HEK293 (cell line): ENCODE results near the gene PHLDB2.

Experiments
- CTCF ChIA-PET: fragments of 350-600 bp; formaldehyde crosslinking; extraction: SDS; loops from one replicate; lab custom pipeline; 2021; ENCODE audit warnings: antibody characterized with exemption; lab: Yijun Ruan, JAX
- POLR2A ChIA-PET: fragments of 300-600 bp; formaldehyde crosslinking; extraction: SDS; loops from one replicate; lab custom pipeline; 2020; ENCODE audit warnings: antibody characterized with exemption, inconsistent platforms; lab: Yijun Ruan, JAX
- H3K27ac ChIP-seq: fragments of 200-500 bp; sonication (Bioruptor generic); 2 replicates; pipeline ENCODE4 v1.5.1; 2014; ENCODE audit warnings: low read depth, low read length, control low read depth, inconsistent platforms; ENCODE audit errors: extremely low read depth
- H3K36me3 ChIP-seq, 2 experiments: fragments of 200-500 bp in 1 of 2; sonication (Bioruptor generic) in 1 of 2; 1 replicate in 1 of 2; 2 replicates in 1 of 2; pipeline ENCODE4 v1.5.1; 2014 to 2017; ENCODE audit warnings: inconsistent platforms in 2 of 2, low read length in 2 of 2; ENCODE audit not compliant: control insufficient read depth in 2 of 2, insufficient read depth in 1 of 2
- H3K4me1 ChIP-seq: fragments of 200-500 bp; sonication (Bioruptor generic); 2 replicates; pipeline ENCODE4 v1.5.1; 2014; ENCODE audit warnings: mild to moderate bottlenecking, low read length, inconsistent platforms; ENCODE audit not compliant: control insufficient read depth, insufficient read depth
- H3K4me3 ChIP-seq: 2 replicates; pipeline ENCODE4 v1.5.1; 2011; ENCODE audit warnings: low read depth, mild to moderate bottlenecking, control low read depth, low read length, moderate library complexity
- H3K9me3 ChIP-seq: fragments of 200-500 bp; sonication (Bioruptor generic); 2 replicates; pipeline ENCODE4 v1.5.1; 2014; ENCODE audit warnings: low read depth, low read length, inconsistent platforms; ENCODE audit not compliant: control insufficient read depth, insufficient read depth
- EGR2 ChIP-seq: fragments of 450-650 bp; formaldehyde crosslinking; IDR thresholded peaks from 2 replicates; pipeline ENCODE4 v1.5.1; 2016; ENCODE audit warnings: low read depth, missing biosample characterization, missing genetic modification characterization
- KLF7 ChIP-seq: fragments of 450-650 bp; formaldehyde crosslinking; IDR thresholded peaks from 2 replicates; pipeline ENCODE4 v1.5.1; 2016; ENCODE audit warnings: missing biosample characterization, missing genetic modification characterization, borderline replicate concordance
- KLF9 ChIP-seq: fragments of 450-650 bp; formaldehyde crosslinking; IDR thresholded peaks from 2 replicates; pipeline ENCODE4 v1.5.1; 2016; ENCODE audit warnings: missing biosample characterization, missing genetic modification characterization, low read depth
- TCF7L2 ChIP-seq: IDR thresholded peaks from 2 replicates; pipeline ENCODE4 v1.6.1; 2011; ENCODE audit warnings: low read depth, mild to moderate bottlenecking, inconsistent platforms, low read length, moderate library complexity, borderline replicate concordance
- TRIM28 ChIP-seq: IDR thresholded peaks from 2 replicates; pipeline ENCODE4 v1.6.1; 2011; ENCODE audit warnings: low read length, control low read depth, borderline replicate concordance
- TSHZ1 ChIP-seq: fragments of 450-650 bp; formaldehyde crosslinking; IDR thresholded peaks from 2 replicates; pipeline ENCODE4 v1.5.1; 2016; ENCODE audit warnings: missing biosample characterization, missing genetic modification characterization, borderline replicate concordance
- ZBTB48 ChIP-seq: fragments of 450-650 bp; formaldehyde crosslinking; IDR thresholded peaks from 2 replicates; pipeline ENCODE4 v1.5.1; 2016; ENCODE audit warnings: missing biosample characterization, missing genetic modification characterization
- ZFHX2 ChIP-seq: fragments of 450-650 bp; formaldehyde crosslinking; conservative IDR thresholded peaks from 2 replicates; pipeline ENCODE4 v1.5.1; 2016; ENCODE audit warnings: missing biosample characterization, missing genetic modification characterization
- ZNF155 ChIP-seq: fragments of 450-650 bp; formaldehyde crosslinking; IDR thresholded peaks from 2 replicates; pipeline ENCODE4 v1.5.1; 2016; ENCODE audit warnings: missing biosample characterization, missing genetic modification characterization
- ZNF157 ChIP-seq: fragments of 450-650 bp; formaldehyde crosslinking; IDR thresholded peaks from 2 replicates; pipeline ENCODE4 v1.5.1; 2016; ENCODE audit warnings: missing biosample characterization, missing genetic modification characterization
- ZNF169 ChIP-seq: fragments of 450-650 bp; formaldehyde crosslinking; IDR thresholded peaks from 2 replicates; pipeline ENCODE4 v1.5.1; 2016; ENCODE audit warnings: missing biosample characterization, missing genetic modification characterization
- ZNF280D ChIP-seq: fragments of 450-650 bp; formaldehyde crosslinking; IDR thresholded peaks from 2 replicates; pipeline ENCODE4 v1.5.1; 2016; ENCODE audit warnings: missing biosample characterization, missing genetic modification characterization
- ZNF510 ChIP-seq: fragments of 450-650 bp; formaldehyde crosslinking; IDR thresholded peaks from 2 replicates; pipeline ENCODE4 v1.5.1; 2018; ENCODE audit warnings: mild to moderate bottlenecking, missing genetic modification characterization, missing biosample characterization; ENCODE audit not compliant: insufficient replicate concordance
- ZNF596 ChIP-seq: fragments of 450-650 bp; IDR thresholded peaks from 2 replicates; pipeline ENCODE4 v1.5.0; 2018; ENCODE audit warnings: missing biosample characterization, mild to moderate bottlenecking, missing genetic modification characterization, moderate library complexity
- ZNF623 ChIP-seq: fragments of 450-650 bp; formaldehyde crosslinking; IDR thresholded peaks from 2 replicates; pipeline ENCODE4 v1.5.1; 2016; ENCODE audit warnings: missing biosample characterization, missing genetic modification characterization
- ZNF626 ChIP-seq: fragments of 450-650 bp; sonication (Bioruptor Pico); formaldehyde crosslinking; IDR thresholded peaks from 2 replicates; pipeline ENCODE4 v1.5.1; 2018; ENCODE audit warnings: missing biosample characterization, missing genetic modification characterization, inconsistent platforms
- ZNF704 ChIP-seq: fragments of 450-650 bp; formaldehyde crosslinking; IDR thresholded peaks from 2 replicates; pipeline ENCODE4 v1.5.1; 2016; ENCODE audit warnings: missing biosample characterization, missing genetic modification characterization
- ZXDB ChIP-seq: fragments of 450-650 bp; formaldehyde crosslinking; IDR thresholded peaks from 2 replicates; pipeline ENCODE4 v1.5.1; 2016; ENCODE audit warnings: missing biosample characterization, missing genetic modification characterization
- TF ChIP-seq, protein P1 (sequence below): fragments of 450-650 bp; IDR thresholded peaks from 2 replicates; pipeline ENCODE4 v1.5.1; 2018; ENCODE audit warnings: missing biosample characterization, missing genetic modification characterization

The PHLDB2 gene

GRCh38 chr3:112001526-112001925 lies 142.5 kb downstream of the PHLDB2 start (continued):
- TF ChIP-seq ZNF626, result no peak
- TF ChIP-seq, all 188 proteins: peak for 0

GRCh38 chr3:112002096-112002971 lies 143.3 kb downstream of the PHLDB2 start:
- POLR2A ChIA-PET, result no interaction called here

GRCh38 chr3:112003321-112004080 lies 144.4 kb downstream of the PHLDB2 start:
- no peak overlapping the region for H3K4me3 ChIP-seq
- H3K9me3 ChIP-seq, result no peaks in the 10 kb centered on the region
- H3K4me1 ChIP-seq, result no peaks in the 10 kb centered on the region
- H3K27ac ChIP-seq, result no peak overlapping the region
- ChIA-PET CTCF (interaction anchor here (0.7 to 2.9 kb wide), 6 partner anchors 10 to 108 kb away, joined by 3 to 28 read pairs (median 4); no protein-coding TSS in a partner anchor), POLR2A (interaction anchor here (0.6 kb wide), 1 partner anchor 25 kb away, joined by 4 read pairs; the partner anchor contains the start of gene ABHD10)
- H3K36me3 ChIP-seq, result no peaks in the 10 kb centered on the region
- TF ChIP-seq KLF7 (tag by site-specific recombination), result no peak
- TF ChIP-seq ZNF596 (tag by site-specific recombination), result no peak
- TF ChIP-seq ZNF623 (tag by site-specific recombination), result no peak
- TF ChIP-seq TCF7L2, result no peak
- no peak for TF ChIP-seq ZBTB48 (tag by site-specific recombination)
- no peak for TF ChIP-seq ZNF280D (tag by site-specific recombination)
- no peak for TF ChIP-seq ZXDB (tag by site-specific recombination)
- no peak for TF ChIP-seq ZNF157 (tag by site-specific recombination)
- TF ChIP-seq KLF9 (tag by site-specific recombination), result no peak

More at GRCh38 chr3:112002096-112002971, 143.3 kb downstream of the PHLDB2 start:
- Histone ChIP-seq H3K4me3 (no peak overlapping the region), H3K27ac (no peak overlapping the region), H3K36me3 (no peaks in the 10 kb centered on the region), H3K4me1 (no peaks in the 10 kb centered on the region), H3K9me3 (no peaks in the 10 kb centered on the region)
- TF ChIP-seq ZNF169 (tag by site-specific recombination), result no peak
- no peak for TF ChIP-seq ZNF155 (tag by site-specific recombination)
- TF ChIP-seq, protein P1, sequence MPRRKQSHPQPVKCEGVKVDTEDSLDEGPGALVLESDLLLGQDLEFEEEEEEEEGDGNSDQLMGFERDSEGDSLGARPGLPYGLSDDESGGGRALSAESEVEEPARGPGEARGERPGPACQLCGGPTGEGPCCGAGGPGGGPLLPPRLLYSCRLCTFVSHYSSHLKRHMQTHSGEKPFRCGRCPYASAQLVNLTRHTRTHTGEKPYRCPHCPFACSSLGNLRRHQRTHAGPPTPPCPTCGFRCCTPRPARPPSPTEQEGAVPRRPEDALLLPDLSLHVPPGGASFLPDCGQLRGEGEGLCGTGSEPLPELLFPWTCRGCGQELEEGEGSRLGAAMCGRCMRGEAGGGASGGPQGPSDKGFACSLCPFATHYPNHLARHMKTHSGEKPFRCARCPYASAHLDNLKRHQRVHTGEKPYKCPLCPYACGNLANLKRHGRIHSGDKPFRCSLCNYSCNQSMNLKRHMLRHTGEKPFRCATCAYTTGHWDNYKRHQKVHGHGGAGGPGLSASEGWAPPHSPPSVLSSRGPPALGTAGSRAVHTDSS, result peak; percentile 38; the same call in 1 of the 2 replicates
- peak; percentile 90 for TF ChIP-seq ZFHX2 (tag by site-specific recombination)
- TF ChIP-seq TRIM28, result no peak
- no peak for TF ChIP-seq ZNF704 (tag by site-specific recombination)
- TF ChIP-seq TSHZ1 (tag by site-specific recombination), result no peak
- no peak for TF ChIP-seq ZNF510 (tag by site-specific recombination)
- peak; percentile 94 for TF ChIP-seq EGR2
- CTCF ChIA-PET, result interaction anchor here (1.2 to 2.9 kb wide), 4 partner anchors 11 to 333 kb away, joined by 3 to 28 read pairs (median 6); no protein-coding TSS in a partner anchor
